Subcutaneous adipose tissue (tissue), 4 donors: ENCODE data around the gene NOS2. TPM values are rescaled to one million over a fixed set of nuclear protein-coding genes. Genes with fewer than 3 reads are reported as not detected.

Experiments
- total RNA-seq, 4 donors: library from RNA; depleted of rRNA; stranded (reverse); fragments of >200 nt; gene quantifications; one replicate each; pipeline ENCODE4 v1.1.0, GENCODE V29; 2016
- TF ChIP-seq, protein P1 (sequence below): fragments of 450-650 bp; IDR thresholded peaks from one replicate; pipeline ENCODE4 v1.5.1; 2016; ENCODE audit warnings: low read depth, mild to moderate bottlenecking, control low read depth, antibody characterized with exemption, moderate library complexity

The NOS2 gene
- total RNA-seq, 4 donors from 2014 or later: 0.22 TPM; not detected in 3

- TF ChIP-seq, protein P1, sequence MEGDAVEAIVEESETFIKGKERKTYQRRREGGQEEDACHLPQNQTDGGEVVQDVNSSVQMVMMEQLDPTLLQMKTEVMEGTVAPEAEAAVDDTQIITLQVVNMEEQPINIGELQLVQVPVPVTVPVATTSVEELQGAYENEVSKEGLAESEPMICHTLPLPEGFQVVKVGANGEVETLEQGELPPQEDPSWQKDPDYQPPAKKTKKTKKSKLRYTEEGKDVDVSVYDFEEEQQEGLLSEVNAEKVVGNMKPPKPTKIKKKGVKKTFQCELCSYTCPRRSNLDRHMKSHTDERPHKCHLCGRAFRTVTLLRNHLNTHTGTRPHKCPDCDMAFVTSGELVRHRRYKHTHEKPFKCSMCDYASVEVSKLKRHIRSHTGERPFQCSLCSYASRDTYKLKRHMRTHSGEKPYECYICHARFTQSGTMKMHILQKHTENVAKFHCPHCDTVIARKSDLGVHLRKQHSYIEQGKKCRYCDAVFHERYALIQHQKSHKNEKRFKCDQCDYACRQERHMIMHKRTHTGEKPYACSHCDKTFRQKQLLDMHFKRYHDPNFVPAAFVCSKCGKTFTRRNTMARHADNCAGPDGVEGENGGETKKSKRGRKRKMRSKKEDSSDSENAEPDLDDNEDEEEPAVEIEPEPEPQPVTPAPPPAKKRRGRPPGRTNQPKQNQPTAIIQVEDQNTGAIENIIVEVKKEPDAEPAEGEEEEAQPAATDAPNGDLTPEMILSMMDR: no peak
Observed at GRCh38 chr17:27768858-27769410, 31.4 kb downstream of the NOS2 start.

GRCh38 chr17:27766438-27766837 is 33.9 kb downstream of the NOS2 start:
- TF ChIP-seq, protein P1: no peak

DNA sequence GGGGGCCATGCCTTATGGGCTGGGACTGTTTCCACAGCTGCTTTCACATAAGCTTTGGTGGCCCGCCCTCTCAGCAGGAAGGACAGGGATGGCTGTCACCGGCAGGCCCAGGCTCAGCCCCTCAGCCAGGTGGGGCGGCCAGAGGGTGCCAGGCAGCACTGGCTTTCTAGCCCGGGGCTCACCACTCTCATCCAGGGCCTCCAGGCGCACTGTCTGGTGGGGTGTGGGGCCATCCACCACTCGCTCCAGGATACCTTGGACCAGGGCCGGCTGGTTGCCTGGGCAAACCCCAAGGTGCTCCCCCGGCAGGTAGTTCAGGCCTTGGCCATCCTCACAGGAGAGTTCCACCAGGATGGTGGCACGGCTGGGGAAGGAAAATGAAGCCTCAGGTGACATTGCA is 35.0 kb downstream of the NOS2 start:
- TF ChIP-seq, protein P1: no peak

DNA sequence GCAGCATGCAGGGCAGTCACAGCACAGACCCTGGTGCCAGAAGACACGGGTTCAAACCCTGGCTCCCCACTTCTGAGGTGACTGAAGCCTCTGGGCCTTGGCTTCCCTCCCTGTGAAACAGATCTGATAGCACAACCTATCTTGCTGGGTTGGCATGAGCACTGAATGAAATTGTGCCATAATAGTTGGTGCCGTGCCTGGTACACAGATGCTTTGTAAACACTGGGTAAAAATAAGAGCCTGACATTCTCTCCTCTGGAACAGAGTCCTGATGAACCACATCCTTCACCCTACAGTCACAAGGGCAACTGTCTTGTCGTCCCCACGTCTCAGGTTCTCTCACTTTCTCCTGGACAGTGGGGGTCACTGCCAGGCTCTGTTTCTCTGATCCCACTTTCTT is 35.7 kb downstream of the NOS2 start:
- TF ChIP-seq, protein P1: no peak

DNA sequence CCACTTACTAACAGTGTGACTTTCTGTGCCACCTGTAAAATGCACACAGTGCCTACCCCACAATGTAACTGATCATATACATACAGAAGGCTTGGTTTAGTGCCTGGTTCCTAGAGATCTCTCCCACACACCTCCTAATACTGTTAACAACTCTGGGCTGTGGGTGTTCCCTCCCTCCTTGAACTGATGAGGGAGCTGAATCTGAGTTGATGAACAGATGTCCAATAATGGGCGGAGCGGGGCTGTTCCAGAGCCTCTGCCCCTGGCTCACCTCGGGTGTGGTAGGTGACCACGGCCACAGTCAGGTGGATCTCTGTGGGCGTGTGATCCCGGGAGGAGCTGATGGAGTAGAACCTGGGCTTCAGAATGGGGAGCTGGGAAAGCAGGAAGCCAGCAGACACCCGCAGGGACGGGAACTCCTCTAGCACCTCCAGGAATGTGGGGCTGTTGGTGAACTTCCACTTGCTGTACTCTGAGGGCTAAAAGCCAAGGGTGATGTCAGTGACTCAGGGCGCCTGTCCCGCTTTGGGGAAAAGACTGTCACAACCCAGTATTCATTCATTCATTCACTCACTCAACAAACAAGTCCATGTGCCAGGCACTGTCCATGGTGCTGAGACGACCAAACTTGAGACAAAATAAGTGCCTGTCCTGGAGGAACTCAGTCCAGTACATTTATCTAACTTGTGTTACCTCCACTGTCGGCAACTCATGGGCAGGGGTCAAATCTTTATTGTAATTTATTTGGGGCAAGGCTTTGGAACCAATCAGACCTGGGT is 37.6 kb downstream of the NOS2 start:
- TF ChIP-seq, protein P1: no peak

- TF ChIP-seq, protein P1: no peak
Observed at GRCh38 chr17:27760069-27760885, 40.1 kb downstream of the NOS2 start.

- TF ChIP-seq, protein P1: no peak
Observed at GRCh38 chr17:27759528-27759927, 40.8 kb downstream of the NOS2 start.
